Astrocyte (in vitro differentiated cells and primary cell): ENCODE results near the gene CPB2. TPM values are rescaled to one million over a fixed set of nuclear protein-coding genes. Genes with fewer than 3 reads are reported as not detected.

ENCODE experiments used
- DNase-seq: peaks from one replicate; pipeline ENCODE4 v3.0.0-alpha.2; 2010; ENCODE audit warnings: low read depth
- FAIRE-seq: peaks from 2 replicates; lab custom pipeline; 2011; peaks lifted over from hg19 to GRCh38; lab: Jason Lieb, UNC
- H2AFZ ChIP-seq: 2 replicates; pipeline ENCODE4 v1.6.0; 2012; ENCODE audit warnings: low read depth, low read length, inconsistent platforms
- H3K27ac ChIP-seq: 2 replicates; pipeline ENCODE4 v1.5.1; 2011; ENCODE audit warnings: low read depth, low read length, inconsistent platforms
- H3K27me3 ChIP-seq: 2 replicates; pipeline ENCODE4 v1.6.0; 2011; ENCODE audit warnings: low read length, inconsistent platforms; ENCODE audit not compliant: insufficient read depth
- H3K36me3 ChIP-seq: 2 replicates; pipeline ENCODE4 v1.5.1; 2011; ENCODE audit warnings: low read length, inconsistent platforms; ENCODE audit not compliant: insufficient read depth
- H3K4me1 ChIP-seq: 2 replicates; pipeline ENCODE4 v1.5.1; 2011; ENCODE audit warnings: low read length, inconsistent platforms; ENCODE audit not compliant: insufficient read depth
- H3K4me2 ChIP-seq: 2 replicates; pipeline ENCODE4 v1.6.0; 2012; ENCODE audit warnings: low read length, inconsistent platforms
- H3K4me3 ChIP-seq: 2 replicates; pipeline ENCODE4 v1.5.1; 2011; ENCODE audit warnings: low read depth, mild to moderate bottlenecking, low read length, inconsistent platforms; ENCODE audit not compliant: insufficient read depth
- H3K79me2 ChIP-seq: 2 replicates; pipeline ENCODE4 v1.6.0; 2012; ENCODE audit warnings: mild to moderate bottlenecking, low read length, inconsistent platforms; ENCODE audit not compliant: insufficient read depth
- H3K9ac ChIP-seq: 2 replicates; pipeline ENCODE4 v1.6.0; 2012; ENCODE audit warnings: mild to moderate bottlenecking, low read length, inconsistent platforms
- H3K9me3 ChIP-seq: 2 replicates; pipeline ENCODE4 v1.5.1; 2012; ENCODE audit warnings: low read depth, mild to moderate bottlenecking, low read length, inconsistent platforms; ENCODE audit not compliant: insufficient read depth
- H4K20me1 ChIP-seq: 2 replicates; pipeline ENCODE4 v1.6.0; 2012; ENCODE audit warnings: low read length, inconsistent platforms; ENCODE audit not compliant: insufficient read depth
- H3K27ac Mint-ChIP-seq: one replicate; pipeline ENCODE4 v1.8.0; 2021; ENCODE audit warnings: mild to moderate bottlenecking, mixed read lengths; ENCODE audit not compliant: unreplicated experiment
- H3K27me3 Mint-ChIP-seq: one replicate; pipeline ENCODE4 v1.8.0; 2021; ENCODE audit warnings: low read depth, mixed read lengths; ENCODE audit not compliant: unreplicated experiment
- H3K36me3 Mint-ChIP-seq: one replicate; pipeline ENCODE4 v1.8.0; 2021; ENCODE audit warnings: low read depth, mixed read lengths; ENCODE audit not compliant: unreplicated experiment
- H3K4me1 Mint-ChIP-seq: one replicate; pipeline ENCODE4 v1.8.0; 2021; ENCODE audit warnings: low read depth, mixed read lengths; ENCODE audit not compliant: unreplicated experiment
- H3K4me3 Mint-ChIP-seq: one replicate; pipeline ENCODE4 v1.8.0; 2021; ENCODE audit warnings: mild to moderate bottlenecking, moderate library complexity, mixed read lengths; ENCODE audit not compliant: unreplicated experiment
- H3K9me3 Mint-ChIP-seq: one replicate; pipeline ENCODE4 v1.8.0; 2021; ENCODE audit warnings: mild to moderate bottlenecking, mixed read lengths; ENCODE audit not compliant: unreplicated experiment
- EZH2 ChIP-seq: IDR thresholded peaks from 2 replicates; pipeline ENCODE4 v1.6.1; 2012; ENCODE audit warnings: mild to moderate bottlenecking, low read length, inconsistent platforms; ENCODE audit not compliant: insufficient read depth
- total RNA-seq: library from RNA; stranded (reverse); gene quantifications from 2 replicates; pipeline ENCODE4 v1.2.1, GENCODE V29; 2021
- TF ChIP-seq, protein P1 (sequence below): IDR thresholded peaks from 2 replicates; pipeline ENCODE4 v1.5.1; 2011; ENCODE audit warnings: low read depth, mild to moderate bottlenecking, inconsistent platforms, low read length, moderate library complexity; ENCODE audit not compliant: insufficient read depth

The CPB2 gene
- total RNA-seq, 1 donor from 2014 or later, result not detected

DNA sequence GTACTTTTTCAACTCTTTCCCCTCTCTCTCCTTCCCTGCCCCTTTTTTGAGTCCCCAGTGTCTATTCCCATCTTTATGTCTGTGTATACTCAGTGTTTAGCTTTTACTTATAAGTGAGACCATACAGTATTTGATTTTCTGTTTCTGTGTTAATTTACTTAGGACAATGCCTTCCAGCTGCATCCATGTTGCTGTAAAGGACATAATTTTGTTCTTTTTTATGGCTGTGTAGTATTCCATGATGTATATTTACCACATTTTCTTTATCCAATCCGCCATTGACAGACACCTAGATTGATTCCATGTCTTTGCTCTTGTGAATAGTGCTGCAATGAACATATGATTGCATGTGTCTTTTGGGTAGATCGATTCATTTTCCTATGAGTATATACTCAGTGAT lies 41.5 kb downstream of the CPB2 start:
- Mint-ChIP-seq H3K27me3 (no peaks in the 10 kb centered on the region), H3K4me1 (no peaks in the 10 kb centered on the region), H3K36me3 (peaks cover 2% of the 10 kb centered on the region), H3K4me3 (no peak overlapping the region), H3K27ac (no peak overlapping the region), H3K9me3 (no peaks in the 10 kb centered on the region)
- H3K79me2 ChIP-seq, result no peaks in the 10 kb centered on the region
- no peaks in the 10 kb centered on the region for H4K20me1 ChIP-seq
- H3K9ac ChIP-seq, result no peak overlapping the region
- DNase-seq (no peak), FAIRE-seq (no peak)
- no peaks in the 10 kb centered on the region for H3K9me3 ChIP-seq
- no peak overlapping the region for H2AFZ ChIP-seq
- H3K27me3 ChIP-seq, result no peaks in the 10 kb centered on the region
- H3K36me3 ChIP-seq, result no peaks in the 10 kb centered on the region
- H3K27ac ChIP-seq, result no peak overlapping the region
- no peaks in the 10 kb centered on the region for H3K4me1 ChIP-seq
- TF ChIP-seq, protein P1, sequence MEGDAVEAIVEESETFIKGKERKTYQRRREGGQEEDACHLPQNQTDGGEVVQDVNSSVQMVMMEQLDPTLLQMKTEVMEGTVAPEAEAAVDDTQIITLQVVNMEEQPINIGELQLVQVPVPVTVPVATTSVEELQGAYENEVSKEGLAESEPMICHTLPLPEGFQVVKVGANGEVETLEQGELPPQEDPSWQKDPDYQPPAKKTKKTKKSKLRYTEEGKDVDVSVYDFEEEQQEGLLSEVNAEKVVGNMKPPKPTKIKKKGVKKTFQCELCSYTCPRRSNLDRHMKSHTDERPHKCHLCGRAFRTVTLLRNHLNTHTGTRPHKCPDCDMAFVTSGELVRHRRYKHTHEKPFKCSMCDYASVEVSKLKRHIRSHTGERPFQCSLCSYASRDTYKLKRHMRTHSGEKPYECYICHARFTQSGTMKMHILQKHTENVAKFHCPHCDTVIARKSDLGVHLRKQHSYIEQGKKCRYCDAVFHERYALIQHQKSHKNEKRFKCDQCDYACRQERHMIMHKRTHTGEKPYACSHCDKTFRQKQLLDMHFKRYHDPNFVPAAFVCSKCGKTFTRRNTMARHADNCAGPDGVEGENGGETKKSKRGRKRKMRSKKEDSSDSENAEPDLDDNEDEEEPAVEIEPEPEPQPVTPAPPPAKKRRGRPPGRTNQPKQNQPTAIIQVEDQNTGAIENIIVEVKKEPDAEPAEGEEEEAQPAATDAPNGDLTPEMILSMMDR, result no peak
- no peak for TF ChIP-seq EZH2
- H3K4me3 ChIP-seq, result no peak overlapping the region
- H3K4me2 ChIP-seq, result no peak overlapping the region

DNA sequence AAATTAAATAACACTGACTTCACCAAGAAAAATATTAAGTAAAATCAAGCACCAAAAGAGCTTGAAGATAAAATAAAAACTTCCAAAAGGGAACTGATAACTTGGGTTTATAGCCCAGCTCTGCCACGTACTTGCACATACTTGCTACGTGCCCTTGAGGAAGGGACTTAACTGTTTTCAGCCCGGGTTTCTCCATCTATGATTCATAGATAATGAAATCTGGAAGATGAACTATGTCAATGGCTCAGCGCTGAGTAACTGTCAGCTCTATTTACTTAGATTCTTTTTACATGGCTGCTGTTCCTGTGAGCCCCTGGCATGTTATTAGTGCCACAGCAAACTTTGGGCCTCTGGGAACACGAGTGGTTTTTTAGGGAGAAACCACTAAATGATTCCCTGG lies 42.6 kb downstream of the CPB2 start:
- H3K4me3 ChIP-seq, result no peak overlapping the region
- Mint-ChIP-seq H3K36me3 (peaks cover 2% of the 10 kb centered on the region), H3K27ac (no peak overlapping the region), H3K4me3 (no peak overlapping the region), H3K4me1 (peaks cover 9% of the 10 kb centered on the region), H3K9me3 (no peaks in the 10 kb centered on the region), H3K27me3 (no peaks in the 10 kb centered on the region)
- no peaks in the 10 kb centered on the region for H3K9me3 ChIP-seq
- no peaks in the 10 kb centered on the region for H3K27me3 ChIP-seq
- FAIRE-seq (no peak), DNase-seq (no peak)
- H3K79me2 ChIP-seq, result no peaks in the 10 kb centered on the region
- H2AFZ ChIP-seq, result no peak overlapping the region
- TF ChIP-seq, protein P1, result no peak
- TF ChIP-seq EZH2, result no peak
- H3K36me3 ChIP-seq, result no peaks in the 10 kb centered on the region
- peak overlapping the region; percentile 11 for H3K4me2 ChIP-seq
- no peaks in the 10 kb centered on the region for H3K4me1 ChIP-seq
- no peak overlapping the region for H3K9ac ChIP-seq
- H3K27ac ChIP-seq, result no peak overlapping the region
- H4K20me1 ChIP-seq, result no peaks in the 10 kb centered on the region

DNA sequence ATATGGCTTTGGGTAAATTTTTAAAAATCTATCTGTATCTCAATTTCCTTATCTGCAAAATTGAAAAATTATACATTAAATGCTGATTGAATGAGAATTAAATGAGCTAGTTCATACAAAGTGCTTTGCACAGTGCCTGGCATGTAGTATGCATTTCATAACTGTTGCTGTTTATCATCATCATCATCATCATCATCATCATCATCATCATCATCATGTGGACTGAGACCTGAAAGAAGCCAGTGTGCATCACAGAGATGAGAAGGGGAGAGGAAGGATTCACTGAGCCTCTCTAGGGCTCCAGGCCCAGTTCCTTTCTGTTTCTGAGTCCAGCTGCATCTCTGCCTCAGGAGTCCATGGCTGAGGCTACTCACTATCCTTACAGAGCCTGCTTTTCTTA lies 45.4 kb downstream of the CPB2 start:
- no peaks in the 10 kb centered on the region for H3K36me3 ChIP-seq
- peaks cover 14% of the 10 kb centered on the region for H3K4me1 Mint-ChIP-seq
- TF ChIP-seq EZH2, result no peak
- TF ChIP-seq, protein P1, result no peak

More for the DNA sequence above, 45.4 kb downstream of the CPB2 start:
- Histone ChIP-seq H3K9me3 (no peaks in the 10 kb centered on the region), H4K20me1 (no peaks in the 10 kb centered on the region), H3K4me3 (no peak overlapping the region), H3K4me2 (no peak overlapping the region), H3K9ac (no peak overlapping the region), H3K27ac (no peak overlapping the region), H2AFZ (no peak overlapping the region), H3K79me2 (no peaks in the 10 kb centered on the region), H3K27me3 (no peaks in the 10 kb centered on the region), H3K4me1 (no peaks in the 10 kb centered on the region)
- Mint-ChIP-seq H3K4me3 (no peak overlapping the region), H3K27me3 (no peaks in the 10 kb centered on the region), H3K36me3 (peaks cover 2% of the 10 kb centered on the region), H3K27ac (no peak overlapping the region), H3K9me3 (no peaks in the 10 kb centered on the region)
- no peak for DNase-seq
- FAIRE-seq, result no peak
